Measurements from ENCODE around the gene PI4K2A.
"Not testable (repeated sequence)": the region's sequence is repeated elsewhere in the genome, so short reads cannot be mapped to it uniquely, and the experiment has no call there.

Gene PI4K2A

DNA sequence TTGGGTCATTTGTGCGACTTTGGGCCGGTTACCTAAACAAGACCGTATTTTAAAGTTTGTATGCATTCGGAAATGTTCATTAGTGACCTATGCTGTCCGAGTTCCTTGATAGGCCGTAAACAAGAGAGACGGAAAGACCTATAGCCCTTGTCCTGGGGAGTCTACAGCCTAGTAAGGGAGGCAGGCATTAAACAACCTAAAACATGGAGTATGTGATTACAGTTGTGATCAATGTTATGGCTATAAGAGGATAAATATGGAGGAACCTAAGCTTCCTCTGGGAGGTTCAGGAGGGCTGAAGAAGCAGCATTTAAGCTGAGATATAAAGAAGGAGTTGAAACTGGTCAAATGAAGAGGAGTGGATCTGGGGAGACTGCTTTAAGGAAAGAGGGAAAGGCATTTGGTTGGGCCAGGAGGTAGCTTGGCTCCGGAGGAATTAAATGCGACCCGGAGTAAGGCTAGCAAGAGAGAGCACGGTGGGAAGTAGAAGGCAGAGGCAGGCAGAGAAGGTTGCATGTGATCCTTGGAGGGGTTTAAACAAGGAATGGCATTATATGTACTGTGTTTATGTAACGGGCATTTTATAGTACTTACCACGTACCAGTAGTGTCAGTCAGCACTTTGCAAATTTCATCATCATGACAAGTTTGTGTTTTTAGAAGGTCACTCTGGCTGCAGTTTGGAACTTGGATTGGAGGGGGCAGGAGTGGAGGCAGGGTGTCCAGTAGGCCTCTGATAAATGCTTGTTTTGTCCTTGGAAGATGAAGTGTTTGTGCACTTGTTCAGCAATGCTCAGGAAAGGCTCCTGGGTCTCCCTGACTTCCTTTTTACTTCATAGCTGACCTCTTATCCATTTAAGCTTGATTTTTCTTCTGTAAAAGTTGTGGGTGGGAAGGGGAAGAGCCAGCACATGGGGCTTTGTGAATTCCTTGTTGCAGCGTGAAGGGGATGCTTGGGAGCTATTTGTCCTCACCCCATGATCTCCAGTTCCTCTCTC lies 47.6 kb downstream of the PI4K2A start:
- no peak for DNase-seq (ENCODE audit: low spot score in 2 of 2)
- H3K9me3 Mint-ChIP-seq: no peaks in the 10 kb centered on the region
- H3K4me3 Mint-ChIP-seq: peak overlapping the region; percentile 87
- peak overlapping the region; percentile 1 for H3K27ac Mint-ChIP-seq
- peaks cover 8% of the 10 kb centered on the region for H3K4me1 Mint-ChIP-seq
- ATAC-seq (ENCODE audit: low read depth): no peak
- H3K36me3 Mint-ChIP-seq: no peaks in the 10 kb centered on the region
- no peaks in the 10 kb centered on the region for H3K27me3 Mint-ChIP-seq

DNA sequence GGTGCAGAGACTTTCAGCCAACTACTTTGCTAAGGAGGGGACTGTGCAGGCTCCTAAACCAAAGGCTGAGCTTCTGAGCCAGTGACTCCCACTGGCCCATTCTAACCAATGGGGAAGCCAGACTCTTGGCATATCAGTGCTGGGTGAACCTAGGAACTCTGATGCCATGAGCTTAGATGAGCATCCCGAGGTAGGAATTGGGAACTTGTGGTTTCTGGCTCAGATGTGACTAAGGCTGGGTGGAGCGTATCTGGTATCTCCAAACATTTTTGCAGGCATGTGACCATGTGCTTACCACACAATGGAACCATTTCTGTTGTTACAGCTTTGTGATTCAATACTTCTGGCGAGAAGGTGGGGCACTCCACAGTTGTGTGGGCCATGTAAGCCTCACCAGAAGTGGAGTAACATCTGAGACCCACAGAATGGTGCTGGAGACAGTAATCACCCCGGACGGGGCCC lies 49.1 kb downstream of the PI4K2A start:
- no peaks in the 10 kb centered on the region for H3K36me3 Mint-ChIP-seq
- H3K27ac Mint-ChIP-seq: no peak overlapping the region
- ATAC-seq (ENCODE audit: low read depth) (no peak), DNase-seq (ENCODE audit: low spot score in 2 of 2) (no peak)
- peaks cover 8% of the 10 kb centered on the region for H3K4me1 Mint-ChIP-seq
- no peak overlapping the region for H3K4me3 Mint-ChIP-seq
- H3K9me3 Mint-ChIP-seq: no peaks in the 10 kb centered on the region
- no peaks in the 10 kb centered on the region for H3K27me3 Mint-ChIP-seq

DNA sequence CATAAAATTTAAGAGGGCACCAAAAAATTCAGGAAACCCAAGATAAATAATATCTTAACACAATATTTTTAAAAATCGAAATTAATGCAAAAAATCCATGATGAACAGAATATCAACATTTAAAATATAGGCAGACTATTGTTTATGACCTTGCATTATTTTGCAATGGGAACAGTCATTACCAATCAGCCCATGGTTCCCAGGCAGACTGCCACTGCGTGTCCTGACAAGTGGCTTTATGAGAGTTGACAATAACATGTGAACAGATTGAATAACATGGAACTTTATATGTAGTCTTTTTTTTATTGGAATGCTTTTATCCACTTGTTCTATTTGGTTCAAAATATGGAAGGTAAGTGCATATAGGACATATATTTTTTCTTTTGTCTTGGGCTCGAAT lies 49.7 kb downstream of the PI4K2A start:
- Mint-ChIP-seq H3K27ac (no peak overlapping the region), H3K27me3 (no peaks in the 10 kb centered on the region), H3K4me1 (peaks cover 8% of the 10 kb centered on the region), H3K4me3 (no peak overlapping the region), H3K9me3 (no peaks in the 10 kb centered on the region), H3K36me3 (no peaks in the 10 kb centered on the region)
- DNase-seq (ENCODE audit: low spot score in 2 of 2) (no peak), ATAC-seq (ENCODE audit: low read depth) (no peak)

DNA sequence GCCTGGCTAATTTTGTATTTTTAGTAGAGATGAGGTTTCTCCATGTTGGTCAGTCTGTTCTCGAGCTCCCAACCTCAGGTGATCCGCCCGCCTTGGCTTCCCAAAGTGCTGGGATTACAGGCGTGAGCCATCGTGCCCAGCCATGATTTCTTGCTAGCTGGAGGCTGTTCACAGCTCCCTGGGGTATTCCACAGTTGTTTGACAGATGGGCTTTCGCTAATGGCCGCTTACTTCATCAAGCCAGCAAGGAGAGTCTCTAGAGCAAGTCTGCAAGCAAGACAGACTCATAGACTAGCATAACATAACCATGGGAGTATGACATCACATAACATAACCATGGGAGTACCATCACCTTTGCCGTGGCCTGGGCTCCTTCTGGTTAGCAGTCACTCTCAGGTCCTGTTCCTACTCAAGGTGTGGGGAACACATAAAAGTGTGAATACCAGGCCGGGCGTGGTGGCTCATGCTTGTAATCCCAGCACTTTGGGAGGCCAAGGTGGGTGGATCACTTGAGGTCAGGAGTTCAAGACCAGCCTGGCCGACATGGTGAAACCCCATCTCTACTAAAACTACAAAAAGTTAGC lies 57.7 kb downstream of the PI4K2A start:
- not testable (repeated sequence) for DNase-seq (ENCODE audit: low spot score in 2 of 2); H3K4me3 Mint-ChIP-seq; H3K27me3 Mint-ChIP-seq; H3K4me1 Mint-ChIP-seq; H3K9me3 Mint-ChIP-seq; H3K36me3 Mint-ChIP-seq; ATAC-seq (ENCODE audit: low read depth); H3K27ac Mint-ChIP-seq

DNA sequence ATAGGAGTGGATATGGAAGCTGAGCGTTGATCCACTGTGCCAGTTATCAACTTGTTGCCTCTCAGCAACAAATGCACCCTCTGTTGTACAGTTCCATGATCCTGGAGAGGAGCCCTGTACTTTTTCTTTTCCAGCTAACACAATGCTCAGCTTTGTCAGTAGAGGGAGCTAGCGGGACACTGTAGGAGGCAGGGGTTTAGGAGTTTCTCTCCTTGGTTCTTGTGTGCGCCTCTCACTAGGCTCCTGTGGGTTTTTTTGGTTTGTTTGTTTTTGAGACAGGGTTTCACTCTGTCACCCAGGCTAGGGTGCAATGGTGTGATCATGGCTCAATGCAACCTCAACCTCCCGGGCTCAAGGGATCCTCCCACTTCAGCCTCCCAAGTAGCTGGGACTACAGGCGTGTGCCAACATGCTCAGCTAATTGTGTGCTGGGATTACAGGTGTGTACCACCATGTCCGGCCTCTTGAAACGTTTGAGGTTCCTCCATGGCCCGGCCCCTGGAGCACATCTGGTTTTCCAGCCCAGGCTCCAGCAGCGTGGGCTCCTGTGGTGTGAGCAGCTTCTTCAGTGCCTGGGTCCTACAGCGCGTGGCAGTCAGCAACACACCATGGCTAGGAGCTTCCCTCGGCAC lies 61.1 kb downstream of the PI4K2A start:
- no peak overlapping the region for H3K27ac Mint-ChIP-seq

DNA sequence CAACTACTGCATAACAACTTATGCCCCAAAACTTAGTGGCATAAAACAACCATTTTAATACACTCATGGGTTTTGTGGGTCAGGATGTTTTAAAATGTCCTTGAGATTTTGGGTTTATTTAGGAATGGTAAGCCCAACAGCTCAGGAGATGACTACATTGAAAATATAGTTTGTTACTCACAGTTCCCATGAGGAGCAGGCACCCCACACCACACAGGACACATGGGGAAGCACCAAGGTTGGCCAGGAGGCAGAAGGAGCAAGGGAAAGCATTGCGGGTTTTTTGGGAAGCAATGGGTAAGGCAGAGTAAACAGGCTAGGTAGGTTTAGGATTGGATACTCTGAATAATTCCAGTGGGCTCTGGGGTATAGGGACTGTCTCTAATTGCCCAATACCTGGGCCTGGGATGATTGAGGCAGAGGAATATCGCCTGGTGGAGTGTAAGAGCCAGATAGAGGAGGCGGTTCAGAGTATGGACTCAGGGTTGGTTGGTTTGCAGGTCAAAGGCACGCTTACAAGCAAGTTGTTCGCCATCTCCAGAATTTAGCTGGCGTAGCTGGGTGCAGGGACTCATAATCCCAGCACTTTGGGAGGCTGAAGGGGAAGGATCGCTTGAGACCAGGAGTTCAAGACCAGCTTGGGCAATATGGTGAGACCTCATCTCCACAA lies 63.1 kb downstream of the PI4K2A start:
- DNase-seq (ENCODE audit: low spot score in 2 of 2) (no peak), ATAC-seq (ENCODE audit: low read depth) (no peak)
- Mint-ChIP-seq H3K4me3 (no peak overlapping the region), H3K9me3 (peaks cover 3% of the 10 kb centered on the region), H3K27me3 (peaks cover 10% of the 10 kb centered on the region), H3K27ac (no peak overlapping the region), H3K4me1 (no peaks in the 10 kb centered on the region), H3K36me3 (no peaks in the 10 kb centered on the region)

More for the DNA sequence above, 61.1 kb downstream of the PI4K2A start:
- Mint-ChIP-seq H3K4me3 (no peak overlapping the region), H3K36me3 (no peaks in the 10 kb centered on the region), H3K4me1 (no peaks in the 10 kb centered on the region), H3K27me3 (peaks cover 9% of the 10 kb centered on the region), H3K9me3 (peaks cover 3% of the 10 kb centered on the region)
- ATAC-seq (ENCODE audit: low read depth) (peak; percentile 81), DNase-seq (ENCODE audit: low spot score in 2 of 2) (peak in 1 of 2 donors; percentile 35)

DNA sequence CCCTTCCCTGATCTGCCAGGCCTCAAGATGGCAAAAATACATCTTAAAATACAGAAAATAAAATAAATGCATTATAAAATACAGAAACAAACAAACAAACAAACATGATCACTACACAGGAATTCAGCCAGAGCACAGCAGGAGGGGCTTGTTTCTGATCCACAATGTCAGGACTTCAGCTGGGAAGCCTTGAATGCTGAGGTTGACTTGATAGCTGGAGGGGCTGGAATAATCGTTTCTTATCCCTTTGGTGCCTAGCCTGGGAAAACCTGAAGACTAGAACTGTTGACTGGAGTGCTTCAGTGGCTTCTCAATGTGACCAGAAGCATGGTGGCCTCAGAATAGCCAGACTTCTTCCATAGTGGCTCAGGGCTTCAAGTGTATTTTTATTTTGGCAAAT lies 63.9 kb downstream of the PI4K2A start:
- ATAC-seq (ENCODE audit: low read depth): no peak

DNA sequence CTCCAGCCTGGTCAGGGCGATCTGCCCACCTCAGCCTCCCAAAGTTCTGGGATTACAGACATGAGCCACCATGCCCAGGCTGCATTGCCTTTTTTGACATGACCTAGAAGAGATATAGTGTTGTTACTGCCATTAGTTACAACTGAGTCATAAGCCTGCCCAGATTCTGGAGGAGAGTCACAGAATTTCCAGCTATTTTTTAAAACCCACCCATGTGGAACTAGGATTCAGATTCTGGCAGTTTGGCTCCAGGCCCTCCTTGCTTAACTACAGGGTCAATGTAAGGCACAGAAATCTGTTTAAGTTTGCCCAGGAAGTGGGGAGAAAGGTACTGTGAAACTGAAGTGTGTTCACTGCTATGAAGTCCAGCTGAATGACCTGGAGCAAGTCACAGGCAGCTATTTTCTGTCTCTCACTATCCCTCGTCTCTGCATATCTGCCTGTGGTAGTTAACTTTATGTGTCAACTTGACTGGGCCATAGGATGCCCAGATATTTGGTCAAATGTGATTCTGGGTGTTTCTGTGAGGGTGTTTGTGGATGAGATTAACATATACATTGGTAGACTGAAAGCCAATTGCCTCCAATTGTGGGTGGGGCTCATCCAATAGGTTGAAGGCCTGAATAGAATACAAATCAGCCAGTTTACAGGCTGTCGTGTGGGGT lies 64.7 kb downstream of the PI4K2A start:
- Mint-ChIP-seq H3K4me3 (no peak overlapping the region), H3K27me3 (peaks cover 13% of the 10 kb centered on the region), H3K4me1 (no peaks in the 10 kb centered on the region), H3K9me3 (peaks cover 3% of the 10 kb centered on the region), H3K36me3 (no peaks in the 10 kb centered on the region), H3K27ac (no peak overlapping the region)
- no peak for ATAC-seq (ENCODE audit: low read depth)
- no peak for DNase-seq (ENCODE audit: low spot score in 2 of 2)

More for the DNA sequence above, 63.9 kb downstream of the PI4K2A start:
- H3K4me3 Mint-ChIP-seq: no peak overlapping the region
- H3K9me3 Mint-ChIP-seq: peaks cover 3% of the 10 kb centered on the region
- H3K4me1 Mint-ChIP-seq: no peaks in the 10 kb centered on the region
- no peak overlapping the region for H3K27ac Mint-ChIP-seq
- H3K27me3 Mint-ChIP-seq: peaks cover 12% of the 10 kb centered on the region
- H3K36me3 Mint-ChIP-seq: no peaks in the 10 kb centered on the region
- DNase-seq (ENCODE audit: low spot score in 2 of 2): no peak

DNA sequence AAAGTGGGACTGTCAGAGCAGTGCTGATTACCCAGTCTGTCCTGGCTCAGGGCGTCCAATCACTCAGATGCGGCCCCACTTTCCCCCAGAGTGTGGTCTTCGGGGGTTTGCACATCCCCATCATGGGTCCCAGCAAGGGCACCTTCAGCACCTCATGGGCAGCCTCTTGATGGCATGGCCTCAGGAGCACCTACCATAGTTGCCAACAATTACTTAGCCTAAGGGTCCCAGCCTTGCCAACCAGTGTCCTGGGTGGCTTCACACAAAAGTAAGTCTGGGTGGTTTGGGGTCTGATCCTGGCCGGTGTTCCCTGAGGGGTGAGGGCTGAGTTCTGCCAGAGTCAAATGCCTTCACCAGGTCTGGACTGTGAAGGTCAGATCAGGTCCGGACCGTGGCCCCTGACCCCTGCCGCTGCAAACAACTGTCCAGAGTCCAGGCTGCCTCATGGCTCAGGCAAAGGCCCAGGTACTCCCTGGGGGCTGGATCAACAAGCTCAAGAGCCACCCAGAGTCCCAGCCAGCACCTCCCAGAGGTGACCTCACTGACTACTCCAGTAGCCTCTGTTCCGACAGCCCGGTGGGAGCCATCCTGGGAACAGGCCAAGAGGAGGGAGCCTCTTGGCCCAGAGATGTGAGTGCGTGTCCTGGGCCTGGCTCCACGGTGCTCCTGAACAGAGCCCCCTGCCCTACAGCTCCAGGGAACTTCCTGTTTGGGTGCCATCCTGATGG lies 66.8 kb downstream of the PI4K2A start:
- Mint-ChIP-seq H3K27ac (no peak overlapping the region), H3K36me3 (no peaks in the 10 kb centered on the region), H3K27me3 (peaks cover 14% of the 10 kb centered on the region), H3K9me3 (peaks cover 3% of the 10 kb centered on the region), H3K4me3 (no peak overlapping the region), H3K4me1 (no peaks in the 10 kb centered on the region)
- DNase-seq (ENCODE audit: low spot score in 2 of 2) (no peak), ATAC-seq (ENCODE audit: low read depth) (no peak)

DNA sequence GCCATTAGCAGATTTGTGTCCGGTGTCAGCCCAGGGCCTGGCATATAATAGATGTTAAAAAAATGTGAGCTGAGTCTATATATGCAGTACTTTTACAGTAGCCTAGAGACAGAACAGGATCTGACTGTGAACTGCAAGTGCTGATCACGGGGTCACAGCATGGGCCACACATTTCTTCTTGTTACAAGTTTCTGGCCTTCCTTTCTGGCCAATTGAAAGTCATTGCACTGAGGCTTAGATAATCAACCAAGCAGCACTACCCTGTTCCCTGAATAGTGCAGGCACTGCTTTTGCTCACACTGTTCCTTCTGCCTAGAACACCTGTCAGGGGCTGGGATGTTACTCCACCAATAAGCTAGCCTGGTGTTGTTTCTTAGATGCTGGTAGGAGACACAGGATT lies 67.7 kb downstream of the PI4K2A start:
- peaks cover 4% of the 10 kb centered on the region for H3K4me1 Mint-ChIP-seq
- no peak overlapping the region for H3K4me3 Mint-ChIP-seq
- peaks cover 3% of the 10 kb centered on the region for H3K9me3 Mint-ChIP-seq
- ATAC-seq (ENCODE audit: low read depth) (no peak), DNase-seq (ENCODE audit: low spot score in 2 of 2) (no peak)
- H3K27me3 Mint-ChIP-seq: peaks cover 16% of the 10 kb centered on the region
- H3K36me3 Mint-ChIP-seq: no peaks in the 10 kb centered on the region
- H3K27ac Mint-ChIP-seq: no peak overlapping the region

DNA sequence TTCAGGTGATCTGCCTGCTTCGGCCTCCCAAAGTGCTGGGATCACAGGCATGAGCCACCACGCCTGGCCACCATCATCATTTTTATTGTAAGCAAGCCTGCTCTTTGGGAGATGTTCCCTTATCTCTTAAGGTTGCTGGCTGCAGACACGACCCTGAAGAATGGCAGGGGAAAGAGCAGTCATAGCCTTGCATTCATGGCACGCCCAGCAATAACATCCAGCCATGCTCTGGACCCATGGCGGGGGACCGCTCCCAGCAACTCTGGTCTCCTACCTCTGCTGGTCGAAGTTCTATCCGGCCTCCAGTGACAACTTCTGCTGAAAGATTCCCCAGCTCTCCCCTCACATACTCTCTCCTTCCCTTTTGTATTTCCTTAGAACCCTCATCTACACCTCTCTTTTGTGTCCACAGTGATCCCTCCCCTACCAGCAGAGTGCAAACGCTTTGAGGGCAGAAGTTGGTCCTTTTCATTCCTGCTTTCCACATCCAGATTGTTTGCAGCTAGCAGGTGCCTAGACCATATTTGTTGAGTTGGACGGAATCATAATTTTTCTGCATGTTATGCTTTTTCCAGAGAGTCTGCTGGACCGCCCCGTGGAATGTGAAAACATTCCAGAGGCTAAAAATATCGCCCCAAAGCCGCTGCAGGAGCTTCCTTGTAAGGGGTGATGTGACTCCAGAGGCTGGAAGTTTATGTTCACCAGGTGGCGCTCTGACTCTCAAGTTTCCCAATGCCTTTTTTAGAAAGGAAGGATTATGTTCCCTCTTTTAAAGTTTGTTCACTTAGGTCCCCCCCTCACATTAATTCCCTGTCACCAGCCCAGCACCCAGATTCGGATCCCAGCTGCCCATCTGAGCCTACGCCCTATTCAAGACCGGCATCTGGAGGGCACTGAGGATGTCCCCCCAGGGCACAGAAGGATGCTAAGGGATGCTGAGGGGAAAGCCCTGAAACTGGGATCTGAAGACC lies 68.8 kb downstream of the PI4K2A start:
- Mint-ChIP-seq H3K36me3 (no peaks in the 10 kb centered on the region), H3K4me3 (no peak overlapping the region), H3K27me3 (peaks cover 11% of the 10 kb centered on the region), H3K27ac (no peak overlapping the region), H3K9me3 (no peaks in the 10 kb centered on the region), H3K4me1 (peaks cover 10% of the 10 kb centered on the region)
- no peak for DNase-seq (ENCODE audit: low spot score in 2 of 2)
- no peak for ATAC-seq (ENCODE audit: low read depth)
